Body of pancreas (tissue), 4 donors: ENCODE results near the gene SERPINA5. TPM values are rescaled to one million over a fixed set of nuclear protein-coding genes. Genes with fewer than 3 reads are reported as not detected.
"Not testable (repeated sequence)": the region's sequence is repeated elsewhere in the genome, so short reads cannot be mapped to it uniquely, and the experiment has no call there.

Source experiments
- ATAC-seq: fragments of 150-250 bp; one replicate; pipeline ENCODE4 v1.9.1; 2016
- DNase-seq, 4 donors: peaks; one replicate each; pipeline ENCODE4 v3.0.0-alpha.2; 2019
- H3K27ac ChIP-seq, 4 donors: fragments of 200-600 bp; sonication (generic); 1 replicate in 3 of 4; 2 replicates in 1 of 4; pipeline versions ENCODE4 v1.5.1 to v1.6.1; 2016 to 2019; ENCODE audit warnings: mild to moderate bottlenecking in 1 of 4, mixed read lengths in 1 of 4, moderate library complexity in 1 of 4
- H3K27me3 ChIP-seq, 2 donors: fragments of 200-600 bp; sonication (generic); one replicate each; pipeline ENCODE4 v1.6.0; 2016; ENCODE audit warnings: mild to moderate bottlenecking in 1 of 2
- H3K36me3 ChIP-seq, 2 donors: fragments of 200-600 bp; sonication (generic); replicated peaks in 1 of 2; 2 replicates each; pipeline ENCODE4 v1.5.1; 2016; ENCODE audit warnings: low read depth in 2 of 2; ENCODE audit not compliant: insufficient read depth in 1 of 2
- H3K4me1 ChIP-seq: fragments of 200-600 bp; sonication (generic); one replicate; pipeline ENCODE4 v1.6.0; 2016
- H3K4me3 ChIP-seq, 2 donors: fragments of 200-600 bp; sonication (generic); 1 replicate in 1 of 2; 2 replicates in 1 of 2; pipeline ENCODE4 v1.5.1; 2016 to 2019
- H3K9me3 ChIP-seq, 3 donors: fragments of 200-600 bp; sonication (generic); 1 replicate in 2 of 3; 2 replicates in 1 of 3; pipeline ENCODE4 v1.5.1; 2016
- POLR2A ChIP-seq, 3 donors: fragments of 450-650 bp; IDR thresholded peaks; one replicate each; pipeline ENCODE4 v1.6.1; 2016; ENCODE audit warnings: antibody characterized with exemption in 3 of 3, mild to moderate bottlenecking in 2 of 3
- WGBS, 2 donors: methylation state at CpG; one replicate each; pipeline ENCODE4 v1.1.5; 2017; 5-methylcytosine and 5-hydroxymethylcytosine counted together
- intact Hi-C: fragments of 100-400 bp; cut with DNase I; formaldehyde crosslinking; loops from one replicate; pipeline ENCODE4 v1.15.1; 2023
- total RNA-seq, 2 donors: library from RNA; depleted of rRNA; stranded (reverse); fragments of >200 nt; gene quantifications; one replicate each; pipeline ENCODE4 v1.1.0, GENCODE V29; 2016
- TF ChIP-seq, protein P1 (sequence below), 7 experiments: fragments of 450-650 bp in 4 of 7; fragments of 200-600 bp in 3 of 7; sonication (generic) in 3 of 7; IDR thresholded peaks; one replicate each; pipeline ENCODE4 v1.5.1; 2016 to 2019; ENCODE audit warnings: antibody characterized with exemption in 7 of 7

Gene SERPINA5
- total RNA-seq, 2 donors from 2014 or later = 76.0 to 101 TPM

DNA sequence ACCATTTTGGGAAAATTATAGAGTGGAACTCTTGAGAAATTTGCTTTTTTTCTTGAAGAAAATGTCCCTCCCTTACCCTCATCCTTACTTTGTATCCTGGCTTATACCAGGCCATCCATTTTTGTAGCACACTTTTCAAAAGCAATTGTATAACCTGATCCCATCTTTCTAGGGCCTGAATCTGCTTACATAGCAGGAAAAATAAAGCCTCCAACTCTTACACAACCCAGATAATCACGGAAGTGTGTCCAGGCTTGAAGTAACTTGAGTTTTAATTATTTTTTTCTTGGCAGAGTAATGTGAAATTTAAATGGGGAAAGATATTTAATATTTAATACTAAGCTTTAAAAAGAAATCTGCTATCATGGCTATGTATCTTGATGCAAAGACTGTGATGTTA, 53.9 kb downstream of the SERPINA5 start:
- intact Hi-C loops = no loop called here
- 38 to 50% methylated on average over 1 of the region's 1 CpG for WGBS, 2 donors
- TF ChIP-seq, protein P1, sequence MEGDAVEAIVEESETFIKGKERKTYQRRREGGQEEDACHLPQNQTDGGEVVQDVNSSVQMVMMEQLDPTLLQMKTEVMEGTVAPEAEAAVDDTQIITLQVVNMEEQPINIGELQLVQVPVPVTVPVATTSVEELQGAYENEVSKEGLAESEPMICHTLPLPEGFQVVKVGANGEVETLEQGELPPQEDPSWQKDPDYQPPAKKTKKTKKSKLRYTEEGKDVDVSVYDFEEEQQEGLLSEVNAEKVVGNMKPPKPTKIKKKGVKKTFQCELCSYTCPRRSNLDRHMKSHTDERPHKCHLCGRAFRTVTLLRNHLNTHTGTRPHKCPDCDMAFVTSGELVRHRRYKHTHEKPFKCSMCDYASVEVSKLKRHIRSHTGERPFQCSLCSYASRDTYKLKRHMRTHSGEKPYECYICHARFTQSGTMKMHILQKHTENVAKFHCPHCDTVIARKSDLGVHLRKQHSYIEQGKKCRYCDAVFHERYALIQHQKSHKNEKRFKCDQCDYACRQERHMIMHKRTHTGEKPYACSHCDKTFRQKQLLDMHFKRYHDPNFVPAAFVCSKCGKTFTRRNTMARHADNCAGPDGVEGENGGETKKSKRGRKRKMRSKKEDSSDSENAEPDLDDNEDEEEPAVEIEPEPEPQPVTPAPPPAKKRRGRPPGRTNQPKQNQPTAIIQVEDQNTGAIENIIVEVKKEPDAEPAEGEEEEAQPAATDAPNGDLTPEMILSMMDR (IDR thresholded peaks at IDR 0.05) = no peak
- no peak for TF ChIP-seq POLR2A (IDR thresholded peaks at IDR 0.05)
- ATAC-seq (no peak), DNase-seq (no peak)
- Histone ChIP-seq H3K36me3 (no peaks in the 10 kb centered on the region), H3K27ac (no peak overlapping the region), H3K27me3 (no peaks in the 10 kb centered on the region), H3K4me1 (peaks cover 8% of the 10 kb centered on the region), H3K4me3 (no peak overlapping the region), H3K9me3 (no peaks in the 10 kb centered on the region)

- no peak for DNase-seq
- peak; percentile 68 for ATAC-seq
- Histone ChIP-seq H3K4me3 (no peak overlapping the region), H3K4me1 (peaks cover 8% of the 10 kb centered on the region), H3K9me3 (no peaks in the 10 kb centered on the region), H3K27ac (peak overlapping the region in 2 of 4 donors; percentile 8 to 18), H3K36me3 (no peaks in the 10 kb centered on the region), H3K27me3 (no peaks in the 10 kb centered on the region)
- 41 to 49% methylated on average over 2 of the region's 2 CpGs for WGBS, 2 donors
- TF ChIP-seq POLR2A (IDR thresholded peaks at IDR 0.05) = no peak
- TF ChIP-seq, protein P1 (IDR thresholded peaks at IDR 0.05) = peak in 4 of 7 experiments; percentile 25 to 41 (median 32)
- intact Hi-C loops = no loop called here
Observed at GRCh38 chr14:94636744-94637412, 55.7 kb downstream of the SERPINA5 start.

- H3K4me1 ChIP-seq, H3K27me3 ChIP-seq, H3K36me3 ChIP-seq, DNase-seq, H3K9me3 ChIP-seq, intact Hi-C loops, ATAC-seq, H3K27ac ChIP-seq, H3K4me3 ChIP-seq: not testable (repeated sequence)
- WGBS, 2 donors = 81 to 88% methylated on average over 7 to 8 of the region's 8 CpGs
Observed at GRCh38 chr14:94637814-94638213, 56.6 kb downstream of the SERPINA5 start.

DNA sequence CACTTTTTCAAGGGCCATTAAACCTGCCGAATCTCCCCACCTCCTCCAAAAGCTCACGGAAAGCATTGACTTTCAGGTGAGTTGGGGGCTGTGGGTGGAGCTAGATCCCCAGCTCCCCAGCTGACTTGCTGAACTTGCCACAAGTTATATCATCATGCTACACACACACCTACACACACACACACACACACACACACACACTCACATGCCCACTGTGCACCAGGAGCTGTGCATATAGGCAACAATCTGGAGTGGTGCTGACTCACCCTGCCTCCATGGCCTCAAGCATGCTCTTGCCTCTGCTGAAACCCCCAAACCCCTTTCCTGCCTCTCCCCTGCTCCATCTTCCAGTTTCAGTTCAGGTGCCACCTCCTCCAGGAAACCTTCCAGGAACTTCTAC, 57.1 kb downstream of the SERPINA5 start:
- TF ChIP-seq, protein P1 (IDR thresholded peaks at IDR 0.05) = no peak
- TF ChIP-seq POLR2A (IDR thresholded peaks at IDR 0.05) = no peak
- DNase-seq = no peak
- WGBS, 2 donors = 84% methylated on average over 2 of the region's 2 CpGs
- Histone ChIP-seq H3K4me1 (peaks cover 8% of the 10 kb centered on the region), H3K27me3 (no peaks in the 10 kb centered on the region), H3K9me3 (no peaks in the 10 kb centered on the region), H3K4me3 (no peak overlapping the region), H3K36me3 (no peaks in the 10 kb centered on the region), H3K27ac (no peak overlapping the region)
- no peak for ATAC-seq
- intact Hi-C loops = no loop called here

- Histone ChIP-seq H3K4me3 (no peak overlapping the region), H3K9me3 (no peaks in the 10 kb centered on the region), H3K27me3 (no peaks in the 10 kb centered on the region), H3K4me1 (peaks cover 8% of the 10 kb centered on the region), H3K27ac (no peak overlapping the region), H3K36me3 (no peaks in the 10 kb centered on the region)
- ATAC-seq = no peak
- TF ChIP-seq, protein P1 (IDR thresholded peaks at IDR 0.05) = no peak
- TF ChIP-seq POLR2A (IDR thresholded peaks at IDR 0.05) = no peak
- WGBS, 2 donors = 75 to 81% methylated on average over 11 of the region's 11 CpGs
- DNase-seq = no peak
- intact Hi-C loops = no loop called here
Observed at GRCh38 chr14:94638961-94639817, 58.0 kb downstream of the SERPINA5 start.
